Keratinocyte (primary cell): ENCODE results near the gene UBE2O.

Experiments
- CTCF ChIP-seq, 3 experiments: IDR thresholded peaks in 1 of 3; conservative IDR thresholded peaks in 1 of 3; optimal IDR thresholded peaks in 1 of 3; 2 replicates in 2 of 3; 3 replicates in 1 of 3; pipeline versions ENCODE3 to v1.5.1; 2011; ENCODE audit warnings: low read length in 3 of 3, mild to moderate bottlenecking in 3 of 3, moderate library complexity in 2 of 3, control low read depth in 1 of 3, inconsistent platforms in 1 of 3; ENCODE audit not compliant: insufficient read depth in 2 of 3; ENCODE audit errors: extremely low read depth in 1 of 3
- EZH2 ChIP-seq: IDR thresholded peaks from one replicate; pipeline ENCODE4 v1.6.1; 2012; ENCODE audit warnings: inconsistent platforms, mild to moderate bottlenecking, low read length, moderate library complexity

DNA sequence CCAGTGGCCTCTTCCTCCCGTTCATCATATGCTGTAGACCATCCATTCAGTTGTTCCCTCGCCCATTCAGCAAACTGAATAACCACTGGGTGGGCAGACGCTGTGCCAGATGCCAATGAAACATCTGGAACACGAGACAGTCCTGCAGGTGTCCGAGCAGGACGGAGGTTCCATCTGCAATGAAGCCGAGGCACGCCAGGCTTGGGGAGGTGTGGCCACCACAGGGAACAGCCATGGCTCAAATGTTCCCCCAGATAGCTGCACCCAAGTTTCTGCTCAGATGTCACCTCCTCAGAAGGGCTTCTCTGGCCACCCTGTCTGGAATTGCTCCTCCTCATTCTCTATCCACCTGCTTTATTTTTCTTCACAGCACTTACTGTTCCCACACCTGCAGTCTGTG is 30.5 kb downstream of the UBE2O start:
- TF ChIP-seq CTCF (optimal IDR thresholded peaks at IDR 0.05 in 1 of 3, IDR thresholded peaks at IDR 0.05 in 1 of 3, conservative IDR thresholded peaks at IDR 0.05 in 1 of 3; ENCODE audit: extremely low read depth in 1 of 3, insufficient read depth in 2 of 3, low read length in 3 of 3), result no peak
- TF ChIP-seq EZH2, result no peak
